ENCODE measurements around the gene MYBPC3.

The MYBPC3 gene

DNA sequence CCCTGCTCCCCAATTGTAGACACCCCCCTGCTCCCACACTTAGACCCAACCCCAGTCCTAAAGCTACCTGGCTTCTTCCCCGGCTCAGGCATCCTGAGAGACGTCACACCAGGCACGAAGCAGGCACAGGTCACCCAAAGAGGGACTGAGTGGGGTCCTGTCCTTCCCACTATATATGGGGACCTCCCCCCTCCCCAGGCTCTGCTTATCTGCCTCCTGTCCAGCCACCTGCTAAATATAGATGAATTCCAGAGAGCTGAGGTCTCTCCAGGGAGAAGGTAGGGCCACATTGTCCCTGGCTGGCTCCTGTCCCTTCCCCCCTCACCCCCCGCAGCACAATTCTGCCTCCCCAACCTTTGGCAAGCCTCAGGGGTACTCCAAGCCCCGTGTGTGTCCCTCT is at the start of gene MYBPC3:
Gene MYBPC3, minus strand, starts transcription at position 147 of the 400 bp plus-strand sequence. Its CDS starts 55 bp downstream, at position 92.
- no peak for DNase-seq

DNA sequence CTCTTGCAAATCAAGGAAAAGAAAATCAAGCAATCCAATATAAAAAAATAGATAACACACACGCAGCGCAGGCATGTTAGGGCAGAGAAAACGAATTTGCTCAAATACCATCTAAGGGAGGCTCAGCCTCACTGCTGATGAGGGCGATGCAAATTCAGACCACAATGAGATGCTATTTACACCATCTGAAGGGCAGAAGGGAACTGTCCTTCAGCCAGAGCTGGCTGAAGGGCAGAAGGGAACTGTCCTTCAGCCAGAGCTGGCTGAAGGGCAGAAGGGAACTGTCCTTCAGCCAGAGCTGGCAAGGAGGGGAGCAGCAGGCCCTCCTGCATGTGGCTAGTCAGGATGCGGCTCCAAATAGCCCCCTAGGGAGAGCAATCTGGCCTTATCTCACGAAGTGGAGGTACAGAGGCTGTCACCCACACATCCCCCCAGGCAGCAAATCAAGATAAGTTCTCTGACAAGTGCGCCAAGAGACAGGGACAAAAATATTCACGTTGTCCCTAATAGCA is 48.3 kb upstream of the MYBPC3 start:
- DNase-seq: no peak

DNA sequence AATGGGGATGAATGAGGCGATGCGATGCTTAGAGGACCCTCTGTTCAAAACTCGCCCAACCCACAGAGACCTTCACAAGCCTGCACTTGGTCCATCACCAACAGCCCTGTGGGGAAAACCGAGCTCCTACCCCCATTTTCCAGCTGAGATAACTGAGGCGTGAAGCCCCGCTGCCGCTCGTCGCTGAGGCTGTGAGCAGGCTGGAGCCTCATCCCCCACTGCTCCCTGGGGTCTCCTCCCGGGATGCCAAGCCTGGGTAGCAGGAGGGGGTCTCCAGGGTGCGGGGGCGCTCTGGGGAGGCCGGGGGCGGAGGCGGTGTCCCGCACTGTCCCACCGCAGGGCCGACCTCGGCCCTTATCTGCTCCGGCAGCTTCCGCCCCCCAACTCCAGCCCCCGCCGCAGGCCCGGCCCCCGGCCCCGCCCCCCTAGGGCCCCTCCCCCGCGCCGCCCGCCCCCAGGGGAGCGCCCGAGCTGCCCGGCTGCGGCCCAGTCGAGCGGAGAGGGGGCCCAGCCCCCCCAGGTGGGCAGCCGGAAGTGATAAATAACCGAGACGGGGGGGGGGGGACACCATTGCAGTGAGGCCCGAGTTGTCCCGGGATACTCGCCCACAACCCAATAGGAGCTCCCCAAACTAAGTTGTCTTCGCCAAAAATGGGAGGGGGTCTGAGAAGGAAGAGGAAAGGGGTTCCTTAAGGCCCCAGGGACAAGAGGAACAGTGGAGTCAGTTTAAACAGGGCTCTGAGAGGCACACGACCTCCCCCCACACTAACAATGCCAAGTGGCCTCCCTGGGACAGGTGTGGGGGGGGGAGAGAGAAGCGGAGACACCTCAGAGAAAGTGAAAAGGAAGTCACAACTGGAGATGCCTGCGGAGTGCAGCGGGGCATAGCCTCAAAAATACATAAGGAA is 47.6 kb upstream of the MYBPC3 start:
- no peak for DNase-seq

DNA sequence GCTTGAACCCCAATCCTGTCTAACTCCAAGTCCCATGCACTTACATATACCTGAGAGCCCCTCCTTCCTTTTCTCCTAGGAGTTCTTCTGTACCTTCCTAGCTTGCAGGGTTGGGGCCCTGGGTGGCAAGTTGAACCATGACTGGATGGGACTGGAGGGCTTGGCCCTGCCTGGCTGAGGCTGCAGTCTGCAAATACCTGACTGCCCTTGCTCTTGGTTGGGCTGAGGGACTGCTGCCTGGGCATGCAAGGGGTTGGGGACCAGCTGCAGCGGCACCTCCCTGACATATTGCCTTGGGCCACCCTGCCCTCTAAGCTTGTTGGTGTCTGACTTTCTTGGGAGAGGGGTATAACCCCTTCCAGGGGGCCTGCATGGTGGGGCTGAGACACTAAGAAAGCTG is 46.0 kb upstream of the MYBPC3 start:
- DNase-seq: no peak

DNA sequence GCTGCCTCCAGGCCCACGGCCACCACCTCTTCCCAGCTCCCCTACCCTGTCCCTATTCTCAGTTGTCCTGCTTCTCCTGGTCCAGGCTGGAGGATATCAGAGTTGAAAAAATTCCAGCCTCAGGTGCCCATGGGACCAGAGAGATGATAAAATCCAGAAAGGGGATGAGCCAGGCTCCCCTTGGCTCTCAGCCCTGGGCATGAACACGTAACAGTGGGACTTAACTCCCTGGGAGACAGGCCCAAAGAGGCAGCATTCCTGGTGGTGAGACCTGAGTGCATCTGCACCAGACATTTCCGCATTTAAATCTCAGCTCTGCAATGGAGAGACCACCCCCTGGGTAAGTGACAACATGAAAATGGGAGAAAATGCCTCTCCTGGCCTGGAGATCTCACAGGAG is 45.5 kb upstream of the MYBPC3 start:
- DNase-seq: no peak

DNA sequence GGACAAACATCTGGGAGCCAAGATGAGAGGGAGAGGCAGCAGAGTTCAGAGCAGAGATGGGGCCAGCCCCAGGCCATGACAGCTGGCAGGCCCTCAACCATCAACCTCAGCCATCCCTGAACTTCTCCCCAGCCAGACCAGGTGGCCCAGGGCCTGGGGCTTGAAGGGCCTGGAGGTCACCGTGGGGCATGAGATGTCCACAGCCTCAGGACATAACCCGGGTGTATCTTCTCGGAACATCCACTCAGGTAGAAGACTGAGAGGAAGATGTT is 43.5 kb upstream of the MYBPC3 start:
- DNase-seq: no peak

DNA sequence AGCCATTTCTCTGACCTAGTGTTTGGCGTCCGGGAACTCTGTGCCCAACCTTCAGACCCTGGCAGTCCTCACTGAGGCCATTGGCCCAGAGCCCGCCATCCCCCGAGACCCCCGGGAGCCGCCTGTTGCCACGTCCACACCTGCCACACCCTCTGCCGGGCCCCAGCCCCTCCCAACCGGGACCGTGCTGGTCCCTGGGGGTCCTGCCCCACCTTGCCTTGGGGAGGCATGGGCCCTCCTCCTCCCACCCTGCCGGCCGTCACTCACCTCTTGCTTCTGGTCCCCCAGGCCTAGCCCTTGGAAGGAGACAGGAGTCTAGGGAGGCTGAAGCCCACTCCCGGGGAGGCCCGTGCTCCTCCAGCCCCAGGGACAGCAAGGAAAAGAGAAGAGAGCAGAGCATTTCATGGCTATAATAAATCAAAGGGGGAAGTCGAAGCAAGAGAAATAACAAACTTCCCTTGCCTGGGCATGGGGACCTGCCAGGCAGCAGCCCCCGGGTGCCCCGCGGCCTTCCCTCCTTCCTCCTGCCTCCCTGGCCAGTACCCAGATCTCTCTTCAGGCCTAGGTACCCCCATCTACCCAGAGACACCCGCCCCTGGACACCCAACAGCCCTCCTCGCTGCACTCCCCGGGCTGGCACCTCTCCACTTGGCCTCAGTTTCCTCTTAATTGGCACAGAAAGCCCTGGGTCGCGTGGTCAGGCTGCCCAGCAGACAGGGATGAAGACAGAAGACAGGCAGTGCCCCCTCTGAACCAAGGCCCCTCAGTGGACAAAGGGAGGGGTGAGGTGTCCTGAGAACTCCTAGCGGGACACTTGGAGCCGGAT is 42.9 kb upstream of the MYBPC3 start:
- no peak for DNase-seq

DNA sequence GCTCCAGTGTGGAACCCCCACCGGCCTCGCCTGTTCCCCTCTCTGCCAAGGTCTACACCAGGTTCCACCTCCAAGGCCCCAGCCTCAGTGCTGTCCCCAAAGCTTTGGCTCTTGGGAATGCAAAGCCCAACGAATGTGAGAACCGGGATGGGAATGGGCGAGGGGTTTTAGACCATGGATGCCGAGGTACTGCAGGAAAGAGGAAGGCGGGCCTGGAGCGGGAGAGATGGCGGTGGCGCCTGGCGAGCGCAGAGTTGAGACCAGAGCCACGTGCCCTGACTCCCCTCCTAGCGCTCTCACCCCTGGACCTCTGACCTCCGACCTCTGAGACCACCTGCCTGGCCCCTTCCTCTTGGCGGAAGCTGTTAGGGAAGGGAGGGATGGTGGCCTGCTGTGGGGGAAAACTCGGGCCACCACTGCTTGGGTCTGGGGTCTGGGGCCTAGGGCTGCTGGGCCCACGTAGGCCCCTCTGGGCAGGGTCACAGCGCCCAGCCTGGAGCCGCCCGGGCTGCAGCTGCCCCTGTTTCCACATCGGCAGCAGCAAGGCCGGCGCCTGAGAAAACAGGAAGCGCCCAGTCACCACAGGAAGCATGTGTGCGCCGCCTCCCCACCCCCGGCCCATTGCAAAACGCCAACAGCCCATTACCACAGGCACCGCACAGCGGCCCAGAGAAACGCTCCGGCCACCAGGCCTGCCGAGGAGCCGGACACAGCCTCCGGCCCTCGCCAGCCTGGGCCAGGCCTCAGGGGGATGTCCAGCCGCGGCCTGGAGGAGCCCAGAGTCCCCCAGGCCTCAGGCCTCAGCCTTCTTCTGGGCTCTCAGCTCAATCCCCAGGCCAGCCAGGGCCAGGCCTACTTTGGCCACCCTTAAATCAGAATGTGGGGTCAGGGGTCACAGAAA is 42.1 kb upstream of the MYBPC3 start:
- DNase-seq: peak; percentile 63

DNA sequence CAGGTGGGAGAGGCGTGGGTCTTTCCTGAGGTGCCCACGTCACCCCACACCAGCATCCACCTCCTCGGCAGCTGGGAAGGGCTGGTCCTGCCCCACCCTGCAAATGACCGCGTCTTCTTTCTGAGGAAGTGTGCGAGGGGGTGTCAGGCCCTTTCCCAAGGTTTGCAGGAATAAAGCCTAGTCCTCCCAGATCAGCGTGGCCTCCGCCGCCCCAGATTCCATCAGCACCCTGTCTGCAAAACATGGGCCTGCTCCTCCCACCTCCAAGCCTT is 41.5 kb upstream of the MYBPC3 start:
- no peak for DNase-seq

DNA sequence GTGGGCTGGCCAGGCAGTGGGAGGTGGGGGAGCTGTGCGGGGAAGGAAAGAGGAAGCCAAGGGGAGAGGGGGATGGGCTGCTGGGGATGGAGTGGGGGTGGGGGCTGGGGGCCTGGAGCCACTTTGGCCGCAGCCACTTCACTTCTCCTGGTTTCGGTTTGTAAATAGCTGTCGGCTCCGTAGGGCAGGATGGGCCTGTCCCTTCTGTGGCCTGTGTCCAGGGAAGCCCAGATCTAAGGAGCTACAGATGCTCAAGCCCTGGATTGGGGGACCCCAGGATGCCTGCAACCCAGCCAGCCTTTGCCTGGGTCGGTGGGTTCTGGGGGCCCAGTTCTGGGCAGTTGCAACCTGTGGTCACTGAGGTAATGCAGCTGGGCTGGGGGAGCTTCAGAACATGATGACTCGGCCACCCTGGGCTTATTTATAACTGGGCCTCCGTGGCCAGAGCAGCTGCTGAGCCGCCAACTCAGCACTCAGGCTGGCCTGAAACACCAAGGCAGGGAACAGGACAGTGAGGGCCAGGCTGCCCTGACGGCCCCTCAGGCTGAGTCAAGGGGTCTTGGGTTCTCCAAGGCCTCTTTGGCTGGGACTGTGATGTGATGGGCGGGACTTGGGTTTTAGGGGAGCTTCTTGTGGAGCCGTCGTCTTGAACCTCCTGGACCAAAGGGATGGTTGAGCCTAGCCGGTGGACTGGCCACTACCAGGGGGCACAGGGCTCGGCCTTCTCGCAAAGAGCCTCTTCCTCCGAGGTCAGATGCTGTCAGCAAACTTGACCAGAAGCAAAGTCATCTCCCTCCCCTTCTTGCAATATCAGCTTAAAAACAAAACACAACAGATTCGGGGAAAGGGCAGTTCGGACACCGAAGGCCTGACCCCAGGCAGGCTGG is 40.9 kb upstream of the MYBPC3 start:
- no peak for DNase-seq

DNA sequence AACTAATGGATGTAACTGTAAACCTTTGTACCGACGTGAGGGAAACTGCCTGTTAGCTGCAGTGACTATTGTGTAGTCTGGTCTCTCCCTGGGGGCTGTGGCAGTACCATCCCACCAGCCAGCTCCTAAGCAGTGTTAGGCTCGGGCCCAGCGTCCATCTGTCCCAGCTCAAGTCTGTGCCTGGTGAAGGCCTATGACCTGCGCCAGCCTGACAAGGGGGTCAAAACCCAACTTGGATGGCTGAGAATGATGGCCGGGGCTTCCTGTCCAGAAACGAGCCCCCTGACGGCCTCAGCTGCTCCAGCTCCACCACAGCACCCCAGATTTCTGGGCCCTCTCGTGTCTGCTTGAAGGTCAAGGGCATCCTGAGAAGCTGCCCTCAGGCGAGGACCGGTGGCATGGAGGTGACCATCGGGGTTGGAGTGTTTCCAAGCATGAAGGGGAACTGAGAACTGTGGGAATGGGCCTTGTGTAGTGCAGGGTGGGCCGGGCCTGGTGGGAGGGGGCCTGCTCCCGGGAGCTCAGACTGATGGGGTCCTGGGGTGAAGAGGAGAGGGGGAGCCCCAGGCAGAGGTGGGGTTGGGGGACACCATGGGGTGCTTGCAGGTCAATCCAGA is 40.2 kb upstream of the MYBPC3 start:
- no peak for DNase-seq

DNA sequence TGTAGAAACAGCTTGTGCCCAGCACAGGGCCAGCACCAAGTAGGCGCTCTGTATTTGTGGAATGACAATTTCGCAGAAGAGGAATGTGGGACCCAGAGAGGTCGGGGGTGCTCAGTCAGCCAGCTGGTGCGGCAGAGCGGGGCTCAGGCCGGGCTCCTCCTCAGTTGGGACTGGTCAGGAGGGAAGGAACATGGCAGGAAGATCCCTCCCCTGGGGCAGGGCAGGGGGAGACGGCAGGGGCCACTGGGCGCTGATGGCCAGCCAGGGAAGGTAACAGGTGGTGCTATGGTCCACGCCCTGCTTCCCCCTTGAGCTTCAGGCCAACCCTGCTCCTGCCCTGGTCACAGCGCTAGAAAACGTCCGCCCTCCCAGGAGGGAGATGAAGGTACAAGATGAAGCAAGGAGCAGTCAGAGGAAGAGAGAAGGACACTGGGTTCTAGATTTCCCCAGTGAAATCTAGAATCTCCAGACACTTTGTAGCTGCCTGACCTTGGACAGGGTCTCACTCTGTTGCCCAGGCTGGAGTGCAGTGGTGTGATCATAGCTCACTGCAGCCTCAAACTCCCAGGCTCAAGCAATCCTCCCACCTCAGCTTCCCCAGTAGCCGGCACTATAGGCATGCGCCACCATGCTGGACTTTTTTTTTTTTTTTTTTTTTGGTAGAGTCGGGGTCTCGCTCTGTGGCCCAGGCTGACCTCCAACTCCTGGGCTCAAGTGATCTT is 39.4 kb upstream of the MYBPC3 start:
- no peak for DNase-seq

DNA sequence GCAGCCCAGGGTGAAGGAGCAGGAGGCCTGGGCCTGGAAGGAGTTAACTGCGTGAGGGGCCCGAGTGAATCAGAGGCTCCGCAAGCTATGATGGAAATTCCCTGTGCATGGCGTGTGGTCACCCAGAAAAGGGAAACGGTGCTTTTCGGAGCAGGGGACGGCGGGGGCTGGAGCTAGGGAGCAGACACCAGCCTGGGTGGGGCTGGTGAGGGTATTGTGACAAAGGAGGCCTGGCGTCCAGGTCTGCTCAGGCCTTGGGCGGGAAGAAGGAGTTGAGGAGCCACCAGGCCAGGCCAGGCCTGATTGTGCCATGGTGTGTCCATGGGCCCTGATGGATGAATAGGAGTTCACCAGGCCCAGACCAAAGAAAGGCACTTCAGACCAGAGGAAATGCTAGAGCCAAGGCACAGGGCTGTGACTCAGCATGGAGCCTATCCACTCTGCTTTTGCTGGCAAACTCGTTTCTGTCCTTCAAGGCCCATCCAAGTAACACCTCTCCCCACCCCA is 38.6 kb upstream of the MYBPC3 start:
- DNase-seq: no peak

DNA sequence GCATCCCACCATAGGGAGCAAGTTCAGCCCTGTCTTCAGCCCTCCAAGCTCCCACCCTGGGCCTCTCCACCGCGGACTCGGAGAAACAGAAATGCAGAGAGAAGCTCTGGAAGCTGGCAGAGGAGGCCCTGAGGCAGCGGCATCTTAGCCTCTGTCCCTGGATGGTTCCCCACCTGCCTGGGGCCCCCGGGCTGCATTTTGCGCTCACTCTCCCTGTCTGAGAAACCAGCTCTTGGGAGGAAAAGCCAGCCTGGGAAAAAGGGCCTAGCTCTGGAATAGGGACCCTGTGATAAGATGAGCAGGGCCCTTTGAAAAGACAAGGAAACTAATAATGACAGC is 37.9 kb upstream of the MYBPC3 start:
- DNase-seq: no peak

DNA sequence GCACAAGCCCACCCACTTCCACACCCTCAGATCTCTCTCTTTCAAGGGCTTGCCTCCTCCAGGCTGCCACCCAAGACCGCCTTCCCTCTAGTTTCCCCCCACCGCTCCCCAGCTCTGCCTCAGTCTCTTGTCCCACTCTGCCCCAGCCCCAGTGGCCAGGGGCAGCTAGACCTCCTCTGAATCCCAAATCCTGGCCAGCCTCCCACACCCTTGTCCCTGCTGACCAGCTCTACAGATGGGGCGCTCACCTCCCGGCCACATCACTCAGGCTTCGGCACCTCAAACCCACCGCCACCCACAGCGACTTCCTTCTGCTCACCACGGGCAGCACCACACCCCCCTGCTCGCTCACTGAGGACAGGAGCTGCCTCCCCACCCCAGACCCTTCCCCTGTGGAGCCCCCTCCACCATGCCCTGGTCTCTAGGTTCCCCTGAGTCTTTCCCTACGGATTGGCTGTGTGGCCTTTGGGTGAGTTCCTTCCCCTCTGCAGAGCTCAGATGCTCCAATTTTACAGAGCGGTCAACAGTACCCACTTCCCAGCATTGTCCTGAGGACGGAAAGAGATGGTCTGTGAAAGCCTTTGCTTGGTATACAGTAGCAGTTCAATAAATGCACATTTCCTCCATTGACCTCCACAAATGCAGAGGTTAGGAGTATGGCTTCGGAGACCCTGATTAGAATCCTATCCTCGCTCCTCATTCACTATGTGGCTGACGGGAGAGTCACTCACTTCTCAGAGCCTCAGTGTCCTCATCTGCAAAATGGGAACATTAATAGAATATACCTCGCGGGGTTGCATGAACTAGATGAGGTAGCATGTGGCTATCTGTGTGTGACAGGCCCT is 37.3 kb upstream of the MYBPC3 start:
- no peak for DNase-seq

DNA sequence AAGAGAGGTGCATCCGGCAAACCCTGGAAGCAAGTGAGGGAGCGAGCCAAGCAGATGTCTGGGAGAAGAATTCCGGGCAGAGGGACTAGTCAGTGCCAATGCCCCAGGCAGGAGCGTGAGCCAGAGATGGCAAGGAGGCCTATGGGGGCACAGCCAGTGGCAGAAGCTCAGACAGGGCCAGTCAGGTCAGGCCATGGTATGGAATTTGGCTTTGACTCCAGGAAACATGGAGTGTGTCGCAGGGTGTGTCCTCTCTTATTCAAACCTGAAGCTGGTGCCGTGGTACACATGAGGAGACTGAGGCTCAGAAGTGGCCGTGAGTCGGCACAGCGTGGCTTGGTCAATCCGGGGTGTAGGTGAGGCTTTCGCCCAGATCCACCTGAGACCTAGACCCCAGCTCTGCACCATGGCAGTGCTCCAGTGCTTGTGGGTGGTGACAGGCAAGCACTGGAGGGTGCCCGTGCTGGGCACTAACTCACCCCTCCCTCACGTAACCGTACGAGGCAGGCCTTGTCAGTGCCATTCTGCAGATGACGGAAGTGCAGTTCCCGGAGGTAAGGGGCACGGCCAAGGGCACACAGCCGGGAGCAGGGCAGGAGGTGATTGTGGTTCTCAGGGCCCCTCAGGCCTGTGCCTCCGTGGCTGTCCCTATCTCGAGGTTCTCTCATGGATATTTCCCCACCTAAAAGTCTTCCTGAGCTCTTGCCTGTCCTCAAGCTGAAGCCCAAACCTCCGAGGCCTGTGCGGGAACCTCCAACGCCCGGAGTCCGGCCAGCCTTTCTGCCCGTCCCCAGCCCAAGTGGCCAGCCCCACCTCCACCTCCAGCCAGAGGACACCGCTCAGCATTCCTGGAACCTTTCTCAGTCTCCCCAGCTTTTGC is 36.4 kb upstream of the MYBPC3 start:
- no peak for DNase-seq

DNA sequence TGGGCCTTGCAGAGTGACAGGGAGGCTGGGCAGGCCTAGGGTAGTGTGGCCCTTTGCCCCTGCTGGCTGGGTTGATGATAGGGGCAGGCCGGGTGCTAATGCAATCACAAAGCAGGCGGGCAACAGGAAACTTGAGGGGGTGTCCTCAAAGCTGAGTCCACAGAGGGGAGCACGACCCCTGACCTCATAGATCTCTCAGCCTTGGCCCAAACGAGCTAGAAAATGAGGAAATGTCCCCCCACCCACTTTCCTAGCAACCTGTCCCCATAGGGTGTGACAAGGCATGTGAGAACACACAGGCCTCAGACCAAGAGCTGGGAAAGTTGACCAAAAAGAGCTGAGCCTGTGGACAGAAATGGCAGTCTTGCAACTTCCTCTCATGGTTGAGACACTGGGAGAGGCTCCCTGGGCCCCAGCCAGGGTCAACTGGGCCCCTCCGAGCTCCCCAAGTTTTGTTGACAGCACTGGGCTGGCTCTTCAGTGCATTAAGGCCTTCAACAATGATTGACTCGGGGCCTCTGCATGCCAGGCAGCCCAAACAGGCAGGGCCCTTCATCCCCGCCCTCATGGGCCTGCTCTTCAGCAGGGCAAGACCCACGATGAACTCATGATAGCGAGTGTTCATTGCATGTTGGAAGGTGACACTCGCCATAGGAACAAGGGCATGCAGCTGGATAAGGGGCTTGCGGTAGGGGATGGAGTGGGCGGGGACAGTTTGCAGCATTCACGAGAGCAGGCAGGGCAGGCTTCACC is 35.6 kb upstream of the MYBPC3 start:
- DNase-seq: no peak

DNA sequence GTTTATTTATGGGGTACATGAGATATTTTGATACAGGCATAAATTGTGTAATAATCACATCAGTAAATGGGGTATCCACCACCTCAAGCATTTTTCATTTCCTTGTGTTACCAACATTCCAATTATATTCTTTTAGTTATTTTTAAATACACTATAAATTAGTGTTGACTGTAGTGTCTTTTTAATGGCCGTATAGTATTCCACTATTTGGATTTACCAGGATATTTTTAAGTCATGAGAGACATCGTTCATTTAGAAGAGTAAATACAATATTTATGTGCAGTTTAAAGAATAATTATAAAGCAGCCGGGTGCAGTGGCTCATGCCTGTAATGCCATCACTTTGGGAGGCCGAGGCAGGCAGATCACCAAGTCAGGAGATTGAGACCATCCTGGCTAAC is 32.0 kb upstream of the MYBPC3 start:
- DNase-seq: no peak

All from NK-92 treated with Interleukin-12 subunit alpha and Interleukin-12 subunit beta, amount 100 ng/mL, for 24 hours (cell line).